OCI-LY7 (cell line): ENCODE data around the gene ZBED5. TPM values are rescaled to one million over a fixed set of nuclear protein-coding genes. Genes with fewer than 3 reads are reported as not detected.

Experiments used
- BruUV-seq: library from RNA; stranded (reverse); fragments of 400-500 nt; replicated peaks from 2 replicates; lab custom pipeline; 2021; lab: Mats Ljungman, UMichigan
- CTCF ChIA-PET: fragments of 300-600 bp; sonication (Branson Sonifier 250); formaldehyde crosslinking; loops from one replicate; lab custom pipeline; 2022; ENCODE audit warnings: antibody characterized with exemption; ENCODE audit not compliant: unreplicated experiment; lab: Charles Lee
- POLR2A ChIA-PET: fragments of 300-600 bp; sonication (Branson Sonifier 250); formaldehyde crosslinking; loops from one replicate; lab custom pipeline; 2022; ENCODE audit warnings: antibody characterized with exemption; lab: Charles Lee
- DNase-seq: peaks from one replicate; pipeline ENCODE4 v3.0.0-alpha.2; 2015; ENCODE audit warnings: low spot score
- H2AFZ ChIP-seq: fragments of 200-600 bp; sonication (generic), shearing (Covaris generic); 2 replicates; pipeline ENCODE4 v1.6.1; 2014; ENCODE audit warnings: mild to moderate bottlenecking, antibody characterized with exemption, low read length, moderate library complexity
- H3K27ac ChIP-seq: fragments of 200-600 bp; sonication (generic); 2 replicates; pipeline ENCODE4 v1.5.1; 2014; ENCODE audit warnings: mixed run types, low read depth, mild to moderate bottlenecking, moderate library complexity, low read length, inconsistent platforms; ENCODE audit not compliant: poor library complexity, severe bottlenecking
- H3K36me3 ChIP-seq: fragments of 200-600 bp; sonication (generic); 2 replicates; pipeline ENCODE4 v1.6.1; 2014; ENCODE audit warnings: mild to moderate bottlenecking, antibody characterized with exemption, low read length, moderate library complexity, mixed read lengths; ENCODE audit not compliant: insufficient read depth
- H3K4me1 ChIP-seq: fragments of 200-600 bp; sonication (generic); 2 replicates; pipeline ENCODE4 v1.5.1; 2014; ENCODE audit warnings: mild to moderate bottlenecking, low read length; ENCODE audit not compliant: insufficient read depth, poor library complexity, severe bottlenecking
- H3K4me2 ChIP-seq: fragments of 200-600 bp; sonication (generic); 2 replicates; pipeline ENCODE4 v1.6.1; 2014; ENCODE audit warnings: mild to moderate bottlenecking, low read length
- H3K4me3 ChIP-seq: fragments of 200-600 bp; sonication (generic); 2 replicates; pipeline ENCODE4 v1.5.1; 2014; ENCODE audit warnings: mild to moderate bottlenecking, low read depth, low read length; ENCODE audit not compliant: poor library complexity, severe bottlenecking
- H3K79me2 ChIP-seq: fragments of 200-600 bp; sonication (generic); 2 replicates; pipeline ENCODE4 v1.6.1; 2016; ENCODE audit warnings: low read depth, mild to moderate bottlenecking, low read length, moderate library complexity, mixed read lengths; ENCODE audit not compliant: insufficient read depth
- H3K9me2 ChIP-seq: fragments of 200-600 bp; sonication (generic); 2 replicates; pipeline ENCODE4 v1.6.1; 2016; ENCODE audit warnings: mild to moderate bottlenecking, low read length, mixed read lengths; ENCODE audit not compliant: insufficient read depth
- H3K9me3 ChIP-seq: fragments of 200-600 bp; sonication (generic); 2 replicates; pipeline ENCODE4 v1.6.1; 2014; ENCODE audit warnings: mild to moderate bottlenecking, mixed run types, low read length, mixed read lengths
- H4K20me1 ChIP-seq: fragments of 200-600 bp; sonication (generic); 2 replicates; pipeline ENCODE4 v1.6.1; 2014; ENCODE audit warnings: mild to moderate bottlenecking, antibody characterized with exemption, low read length, moderate library complexity, mixed read lengths; ENCODE audit not compliant: insufficient read depth
- CTCF ChIP-seq: fragments of 200-600 bp; sonication (generic); conservative IDR thresholded peaks from 2 replicates; pipeline ENCODE4 v1.5.1; 2014; ENCODE audit warnings: mild to moderate bottlenecking, antibody characterized with exemption, low read length, moderate library complexity, mixed read lengths
- EZH2phosphoT487 ChIP-seq: fragments of 200-600 bp; sonication (generic); IDR thresholded peaks from 2 replicates; pipeline ENCODE4 v1.6.1; 2018; ENCODE audit warnings: low read depth, borderline replicate concordance, mild to moderate bottlenecking, mixed run types, antibody characterized with exemption, low read length, moderate library complexity, mixed read lengths
- intact Hi-C: fragments of 100-400 bp; cut with micrococcal nuclease; formaldehyde crosslinking; loops from one replicate; pipeline ENCODE4 v1.10.0; 2022; ENCODE audit not compliant: unreplicated experiment
- total RNA-seq, 2 experiments: library from RNA; depleted of rRNA in 1 of 2; stranded (reverse); fragments of >200 nt in 1 of 2; shearing (Covaris generic) in 1 of 2; gene quantifications; 2 replicates each; pipeline ENCODE4 v1.2.3, GENCODE V29; 2014 to 2022

ZBED5 gene
- total RNA-seq, 2 experiments from 2014 or later: 42.1 to 71.9 TPM

GRCh38 chr11:10898003-10898762, 40.3 kb upstream of the ZBED5 start:
- ChIA-PET CTCF (no interaction called here), POLR2A (interaction anchor here (0.7 to 1.0 kb wide), 2 partner anchors 12 to 752 kb away, joined by 3 to 6 read pairs; no protein-coding TSS in a partner anchor)
- Histone ChIP-seq H3K4me3 (no peak overlapping the region), H3K9me2 (no peaks in the 10 kb centered on the region), H3K27ac (no peak overlapping the region), H4K20me1 (no peaks in the 10 kb centered on the region), H3K36me3 (no peaks in the 10 kb centered on the region), H3K4me1 (no peaks in the 10 kb centered on the region), H3K4me2 (no peak overlapping the region), H2AFZ (no peak overlapping the region), H3K79me2 (no peaks in the 10 kb centered on the region), H3K9me3 (no peaks in the 10 kb centered on the region)
- intact Hi-C loops: no loop called here
- no TSS peak for BruUV-seq
- TF ChIP-seq CTCF (no peak), EZH2phosphoT487 (no peak)
- DNase-seq: no peak

GRCh38 chr11:10897150-10897549, 39.3 kb upstream of the ZBED5 start:
- CTCF ChIA-PET: no interaction called here

More at GRCh38 chr11:10897150-10897549, 39.3 kb upstream of the ZBED5 start:
- Histone ChIP-seq H4K20me1 (no peaks in the 10 kb centered on the region), H3K9me3 (no peaks in the 10 kb centered on the region), H3K4me3 (no peak overlapping the region), H3K36me3 (no peaks in the 10 kb centered on the region), H3K4me1 (no peaks in the 10 kb centered on the region), H2AFZ (no peak overlapping the region), H3K4me2 (no peak overlapping the region), H3K9me2 (no peaks in the 10 kb centered on the region), H3K79me2 (no peaks in the 10 kb centered on the region), H3K27ac (no peak overlapping the region)
- no peak for DNase-seq
- BruUV-seq: no TSS peak
- TF ChIP-seq CTCF (no peak), EZH2phosphoT487 (no peak)
- intact Hi-C loops: no loop called here
- POLR2A ChIA-PET: no interaction called here
